Stimulated activated CD8-positive, alpha-beta memory T cell treated with anti-CD3 and anti-CD28 coated beads, Interleukin-4, amount 100 ng/mL, for 48 hours (primary cell): ENCODE data around the gene ARHGAP35.
A peak's percentile ranks its signal among the peaks of the same experiment; 100 is the strongest.
"Not testable (repeated sequence)": the region's sequence is repeated elsewhere in the genome, so short reads cannot be mapped to it uniquely, and the experiment has no call there.

Experiments used
- DNase-seq: peaks from one replicate; pipeline ENCODE4 v3.0.0-alpha.2; 2020

ARHGAP35 gene

GRCh38 chr19:46845959-46846459 lies 14.8 kb upstream of the ARHGAP35 start:
- DNase-seq = no peak

- DNase-seq = no peak
Observed at GRCh38 chr19:46847528-46847927, 13.3 kb upstream of the ARHGAP35 start.

DNA sequence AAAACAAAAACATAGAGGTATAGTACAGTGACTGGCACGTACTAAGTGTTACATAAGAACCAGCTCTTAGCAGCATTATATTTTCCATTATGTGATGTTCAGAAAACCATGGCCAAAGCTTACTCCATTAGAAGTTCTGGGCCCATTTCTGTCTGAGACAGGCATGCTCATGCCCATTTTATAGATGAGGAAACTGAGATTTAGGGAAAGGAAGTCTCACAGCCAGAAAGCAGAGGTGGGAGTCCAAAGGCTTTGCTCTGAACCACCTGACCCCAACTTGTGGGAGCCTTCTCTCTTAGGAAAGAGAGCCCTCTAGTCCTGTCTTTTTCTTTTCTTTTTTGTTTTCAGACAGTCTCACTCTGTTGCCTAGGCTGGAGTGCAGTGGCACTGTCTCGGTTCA lies 12.4 kb upstream of the ARHGAP35 start:
- DNase-seq = no peak

DNA sequence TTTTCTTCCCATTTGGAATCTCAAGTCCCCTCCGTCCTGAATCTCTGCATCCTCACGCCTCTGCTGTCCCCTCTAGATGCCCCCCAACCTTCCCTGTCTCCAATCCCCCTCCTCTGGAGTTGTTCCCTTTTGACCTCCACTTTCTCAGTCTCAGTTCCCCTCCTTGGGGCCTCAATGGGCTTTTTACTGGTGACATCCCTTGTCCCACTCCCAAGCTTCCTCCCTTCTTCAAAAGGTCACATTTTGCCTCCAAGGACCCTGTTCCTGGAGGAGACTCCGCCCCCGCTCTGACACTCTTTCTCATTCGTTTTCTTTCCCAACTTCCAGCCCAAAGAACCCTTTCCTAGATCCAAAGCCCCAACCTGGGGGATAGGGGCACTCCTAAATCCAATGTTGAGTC lies 11.2 kb upstream of the ARHGAP35 start:
- no peak for DNase-seq

- DNase-seq = peak; percentile 93
Observed at GRCh38 chr19:46850228-46851203, 10.3 kb upstream of the ARHGAP35 start, which contains the start of gene AP2S1. AP2S1 (minus strand) TSS chr19:46850846; CDS start chr19:46850766, 80 bp downstream.

- DNase-seq = no peak
Observed at GRCh38 chr19:46852830-46853229, 8.0 kb upstream of the ARHGAP35 start.

GRCh38 chr19:46854698-46855097 lies 6.1 kb upstream of the ARHGAP35 start:
- DNase-seq = not testable (repeated sequence)

- DNase-seq = peak; percentile 94
Observed at GRCh38 chr19:46856062-46857022, 4.5 kb upstream of the ARHGAP35 start.

DNA sequence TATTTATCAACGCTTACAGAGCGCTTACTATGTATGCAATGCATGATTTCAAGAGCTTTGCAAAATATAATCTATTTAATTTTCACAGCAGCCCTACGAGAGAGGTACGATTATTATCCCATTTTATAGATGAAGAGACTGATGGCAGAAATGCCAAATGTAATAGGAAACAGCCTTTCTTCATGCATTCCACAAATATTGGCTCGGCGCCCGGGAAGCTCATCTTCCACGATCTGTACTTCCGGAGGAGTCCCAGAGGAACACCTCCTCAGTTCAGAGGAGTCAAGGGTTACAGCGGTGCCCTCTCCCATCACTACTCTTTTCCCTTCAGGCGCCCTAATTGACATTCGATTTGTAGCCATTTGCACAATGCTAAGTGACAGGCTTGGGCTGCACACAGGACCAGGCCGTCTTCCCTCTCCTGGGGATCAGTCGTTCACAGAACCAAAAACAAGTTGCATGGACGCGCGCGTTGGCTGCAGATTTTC lies 1.1 kb upstream of the ARHGAP35 start:
- DNase-seq = no peak

DNA sequence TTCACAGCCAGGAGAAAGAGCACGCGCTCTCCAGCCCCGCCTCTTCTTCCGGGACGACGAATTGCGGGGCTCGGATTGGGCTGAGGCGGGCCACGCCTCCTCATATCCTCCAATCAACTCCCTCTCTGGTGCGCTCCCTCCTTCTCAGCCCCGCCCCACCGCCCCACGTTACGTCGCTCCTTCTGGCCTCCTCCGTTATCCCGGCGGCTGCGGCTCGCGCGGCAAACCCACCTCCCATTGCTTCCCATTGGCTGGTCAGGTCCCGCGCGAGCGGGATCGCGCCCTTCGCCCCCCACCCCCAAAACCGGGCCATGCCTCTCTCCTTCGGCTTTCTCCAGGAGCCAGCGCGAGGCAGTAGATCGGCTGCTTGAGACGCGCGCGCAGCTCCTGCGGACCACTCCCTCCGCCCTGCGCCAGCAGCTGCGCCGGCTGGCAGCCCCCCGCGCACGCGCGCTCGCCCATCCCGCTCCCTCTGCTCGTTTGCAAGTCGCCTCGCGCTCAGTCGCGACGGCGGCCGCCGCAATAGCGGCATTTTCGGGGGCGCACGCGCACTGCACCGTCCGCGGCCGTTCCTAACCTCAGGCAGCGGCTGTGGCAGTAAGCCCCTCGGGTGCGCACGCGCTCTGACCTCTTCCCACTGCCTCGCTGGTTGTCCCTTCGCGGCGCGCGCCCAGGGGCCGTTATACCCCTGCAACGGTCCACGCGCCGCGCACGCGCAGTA lies 512 bp upstream of the ARHGAP35 start:
- DNase-seq = peak; percentile 97

DNA sequence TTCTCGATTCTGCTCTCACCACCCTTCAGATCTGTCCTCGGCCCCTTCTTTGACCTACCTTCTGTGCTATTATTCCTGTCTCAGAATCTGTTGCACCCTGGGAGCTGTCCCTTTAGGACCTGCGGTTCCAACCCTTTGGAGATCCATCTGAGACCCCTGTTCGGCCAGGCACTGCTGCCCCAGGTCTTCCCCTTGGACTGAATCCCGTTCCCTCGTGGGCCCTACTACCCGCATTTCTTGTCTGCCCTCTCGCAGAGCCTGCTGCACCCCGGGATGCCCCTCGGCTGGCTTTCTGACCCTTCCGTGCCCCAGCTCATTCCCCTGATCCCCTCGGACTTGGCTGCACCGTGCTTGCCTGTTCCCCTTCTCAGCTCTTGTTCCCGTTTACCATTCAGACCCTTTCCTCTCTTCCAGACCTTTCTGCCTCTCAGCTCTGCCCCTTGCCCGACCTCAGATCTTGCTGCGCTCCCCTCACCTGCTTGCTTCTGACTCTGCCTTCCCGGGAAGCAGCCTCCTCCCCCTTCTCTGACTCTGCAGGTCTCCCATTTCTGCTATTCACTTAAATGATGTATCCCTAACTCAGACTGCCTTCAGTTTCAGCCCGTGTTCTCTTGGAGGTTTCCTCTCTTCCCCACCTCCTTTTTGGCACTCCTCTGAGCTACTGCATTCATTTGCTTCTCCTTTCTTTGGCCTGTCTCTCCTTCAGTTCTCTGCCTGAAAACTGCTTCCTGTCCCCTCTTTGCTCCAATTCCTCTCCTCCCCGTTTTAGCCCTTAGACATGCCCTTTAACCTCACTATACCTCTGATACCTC lies 1.1 kb downstream of the ARHGAP35 start:
- peak; percentile 32 for DNase-seq

DNA sequence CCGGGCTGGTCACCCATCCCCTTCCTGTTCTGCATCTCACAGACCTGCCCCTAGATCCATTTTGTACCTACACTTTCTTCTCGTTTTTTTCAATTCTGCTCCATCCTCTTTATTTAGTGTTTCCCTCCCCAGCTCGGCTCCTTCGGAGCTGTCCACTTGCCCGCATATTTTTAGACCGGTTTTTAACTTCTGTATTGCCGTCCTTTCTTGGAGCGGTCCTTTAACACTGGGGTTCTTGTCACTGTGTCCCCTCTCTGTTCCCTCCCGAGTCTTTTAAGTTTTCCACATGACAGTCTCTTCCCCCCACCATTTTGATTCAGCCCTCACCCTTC lies 1.7 kb downstream of the ARHGAP35 start:
- DNase-seq = no peak

DNA sequence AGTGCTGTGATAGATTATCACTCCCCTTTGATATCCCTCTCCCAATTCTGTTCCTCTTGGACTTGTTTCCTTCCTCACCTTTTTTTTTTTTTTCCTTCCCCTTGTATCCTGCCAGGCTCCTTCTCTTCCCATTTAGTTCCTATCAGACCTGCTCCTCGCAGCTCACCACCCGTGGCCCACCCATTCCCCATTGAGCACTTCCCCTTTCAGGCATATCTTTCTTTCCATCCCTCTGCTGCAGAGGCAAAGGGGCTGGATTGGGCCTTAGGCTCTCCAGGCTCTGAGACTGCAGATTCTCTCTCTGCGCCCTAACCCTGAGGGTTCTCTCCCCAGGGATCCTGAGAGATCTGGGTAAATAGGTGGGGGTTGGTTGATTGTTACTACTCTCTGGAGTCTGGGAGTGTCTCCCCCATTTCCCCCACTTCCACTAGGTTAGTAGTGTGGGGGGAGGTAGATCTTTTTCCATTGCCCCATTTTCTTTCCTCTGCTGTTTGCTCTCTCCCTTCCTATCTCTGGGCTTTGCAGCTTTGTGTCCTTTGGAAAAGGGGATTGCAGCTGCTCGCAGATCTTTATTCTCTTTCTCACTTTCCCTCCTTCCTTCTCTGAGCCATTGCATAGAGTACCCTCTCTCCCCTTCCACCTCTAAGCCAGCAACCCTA lies 2.3 kb downstream of the ARHGAP35 start:
- DNase-seq = no peak

DNA sequence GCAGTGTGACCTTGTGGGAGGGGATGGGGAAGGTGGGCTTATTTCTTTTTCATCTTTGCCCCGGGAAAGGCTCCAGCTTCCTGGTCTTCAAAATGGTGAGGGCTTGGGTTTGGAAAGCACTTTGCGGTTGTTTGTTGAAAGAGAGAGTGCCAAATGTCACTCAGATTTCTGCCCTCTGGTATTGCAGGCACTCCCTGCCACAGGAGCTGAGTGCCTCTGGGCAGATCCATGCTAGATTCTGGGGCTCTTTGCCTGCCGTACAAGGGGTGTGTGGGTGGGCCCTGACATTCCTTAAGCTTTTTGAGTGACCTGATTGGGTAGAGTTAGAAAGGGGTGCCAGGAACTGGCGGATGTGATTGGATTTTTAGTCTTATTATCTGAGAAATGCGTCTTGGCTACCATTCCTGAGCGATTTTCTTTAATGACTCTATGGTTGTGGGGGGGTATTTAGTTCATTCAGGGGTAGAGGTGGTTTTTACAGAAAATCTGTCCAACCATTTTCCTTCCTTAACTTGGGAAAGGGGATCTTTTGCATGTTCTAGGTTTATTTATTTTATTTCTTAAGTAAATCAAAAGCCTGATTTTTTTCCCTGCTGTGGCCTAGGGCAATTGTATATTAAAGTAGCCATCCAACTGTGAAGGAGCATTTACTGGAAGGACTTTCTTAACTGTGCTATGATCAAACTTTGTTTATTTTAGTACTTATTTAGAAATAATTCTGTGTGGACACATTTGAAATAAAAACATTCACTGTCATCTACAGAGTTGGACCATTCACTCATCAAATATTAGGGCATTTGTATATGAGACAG lies 3.2 kb downstream of the ARHGAP35 start:
- DNase-seq = no peak

DNA sequence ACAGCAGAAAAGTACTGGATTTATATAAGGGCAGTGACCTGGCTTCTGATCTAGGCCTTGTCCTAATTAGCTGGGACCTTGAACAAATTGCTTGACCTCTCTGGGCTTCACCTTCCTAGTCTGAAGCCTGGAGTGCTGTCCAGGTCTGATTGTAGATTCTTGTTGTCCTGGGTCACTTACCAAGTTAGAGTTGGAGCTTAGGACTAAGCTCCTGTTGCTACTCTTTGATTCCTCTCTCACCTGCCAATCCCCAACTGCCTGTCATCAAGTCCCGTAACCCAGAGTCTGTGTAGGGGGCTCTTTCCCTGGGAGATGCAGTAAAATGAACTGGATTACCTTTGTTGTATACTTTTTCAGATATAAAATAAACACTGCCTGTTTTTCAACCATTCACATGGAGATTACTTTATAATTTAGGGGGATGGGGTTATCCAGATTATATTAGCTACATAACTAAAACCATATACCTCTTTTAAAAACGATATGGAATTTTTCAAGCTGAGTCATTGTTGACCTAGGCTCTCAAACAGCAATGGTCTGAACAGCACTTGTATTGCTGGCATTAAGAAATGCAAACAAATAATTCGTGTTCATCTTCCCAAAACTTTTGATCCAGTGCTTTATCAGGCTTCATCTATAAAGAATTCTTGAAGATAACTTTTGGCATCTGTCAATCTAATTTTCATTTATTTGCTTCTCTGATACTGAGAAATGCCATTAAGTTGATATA lies 5.8 kb downstream of the ARHGAP35 start:
- DNase-seq = no peak

DNA sequence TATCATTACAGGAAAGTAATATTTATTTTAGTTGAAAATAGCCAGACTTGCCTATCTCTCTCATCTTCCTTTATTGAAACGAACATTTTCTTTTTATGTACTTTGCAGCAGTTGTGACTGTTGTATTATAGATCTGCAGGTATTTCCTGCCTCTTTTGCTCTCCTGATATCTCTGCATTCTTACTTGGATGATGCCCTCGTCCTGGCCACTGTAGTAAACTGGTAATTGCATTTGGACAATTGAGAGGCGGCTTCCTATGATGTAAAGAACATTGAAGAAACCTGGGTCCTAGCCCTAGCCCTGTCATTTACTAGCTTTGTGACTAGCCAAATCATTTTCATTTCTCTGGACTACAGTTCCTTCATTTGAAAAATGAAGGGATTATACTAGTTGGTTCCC lies 6.4 kb downstream of the ARHGAP35 start:
- no peak for DNase-seq

GRCh38 chr19:46868025-46868802 lies 7.4 kb downstream of the ARHGAP35 start:
- no peak for DNase-seq

DNA sequence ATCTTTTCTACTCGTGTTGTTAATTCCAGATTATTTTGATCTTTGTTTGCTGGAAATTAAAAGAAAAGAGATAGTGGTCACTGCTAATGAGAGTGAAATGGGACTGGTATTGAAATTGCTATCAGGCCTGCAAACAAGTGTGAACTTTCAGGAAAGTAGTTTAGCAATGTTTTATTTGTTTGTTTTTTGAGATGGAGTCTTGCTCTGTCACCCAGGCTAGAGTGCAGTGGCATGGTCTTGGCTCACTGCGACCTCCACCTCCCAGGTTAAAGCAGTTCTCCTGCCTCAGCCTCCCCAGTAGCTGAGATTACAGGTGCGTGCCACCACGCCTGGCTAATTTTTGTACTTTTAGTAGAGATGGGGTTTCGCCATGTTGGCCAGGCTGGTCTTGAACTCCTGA lies 10.4 kb downstream of the ARHGAP35 start:
- DNase-seq = not testable (repeated sequence)

- DNase-seq = no peak
Observed at GRCh38 chr19:46872967-46873366, 12.2 kb downstream of the ARHGAP35 start.
